HG03378 (cell line): ENCODE results near the gene PDLIM4.

Experiments
- ATAC-seq: cut with Tn5 transposase; IDR thresholded peaks from one replicate; pipeline ENCODE4 v1.9.1; 2021; ENCODE audit warnings: mild to moderate bottlenecking, moderate library complexity; ENCODE audit not compliant: unreplicated experiment

The PDLIM4 gene

DNA sequence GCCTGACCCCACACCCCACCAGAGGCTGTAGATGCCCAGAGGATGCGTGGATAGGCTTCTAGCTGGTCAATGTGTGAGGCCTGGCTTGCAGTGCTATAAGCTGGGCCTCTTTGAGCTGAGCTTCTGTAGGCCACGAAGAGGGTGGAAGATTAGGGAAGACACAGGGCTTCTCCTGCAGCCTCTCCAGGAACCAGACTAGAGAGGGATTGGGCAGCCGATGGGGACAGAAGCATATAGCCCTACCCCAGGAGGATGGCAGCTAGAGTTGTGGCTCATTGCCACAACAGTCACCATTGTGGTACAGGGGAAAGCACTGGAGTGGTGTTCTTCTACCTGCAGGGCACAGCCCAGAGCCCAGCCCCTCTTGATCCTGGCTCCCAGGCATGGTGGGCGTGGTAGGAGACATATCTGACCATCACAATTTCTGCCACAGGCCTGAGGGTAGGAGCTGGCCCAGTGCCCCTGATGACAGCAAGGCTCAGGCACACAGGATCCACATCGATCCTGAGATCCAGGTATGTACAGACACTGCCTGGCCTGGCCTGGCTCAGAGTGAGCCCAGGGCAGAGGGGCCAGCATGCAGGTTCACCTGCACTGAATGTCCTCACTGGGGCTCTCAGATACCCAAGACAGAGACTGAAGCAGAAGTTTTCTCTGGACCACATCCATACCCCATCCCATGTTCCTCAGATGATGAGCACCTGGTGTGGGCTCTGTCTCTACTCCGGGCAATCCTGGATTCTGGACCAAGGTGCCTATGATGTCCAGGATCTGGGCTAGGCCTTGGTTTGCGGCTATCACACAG, 8.7 kb downstream of the PDLIM4 start:
- ATAC-seq, result no peak

DNA sequence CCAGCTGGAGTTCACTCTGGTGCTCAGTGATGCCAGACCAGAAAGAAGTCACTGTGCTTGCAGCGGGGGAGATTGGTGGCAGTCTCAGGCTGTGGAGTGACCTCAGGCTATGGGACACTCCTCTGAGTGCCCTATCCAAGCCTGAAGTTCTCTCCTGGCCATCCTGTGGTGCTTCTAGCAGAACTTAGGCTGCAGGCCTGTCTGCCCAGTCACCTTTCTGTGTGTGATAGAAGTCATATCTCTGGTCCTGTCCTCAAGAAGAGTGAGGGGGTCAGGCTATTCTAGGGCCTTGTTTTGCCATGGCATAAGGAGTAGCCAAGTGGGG, 9.3 kb downstream of the PDLIM4 start:
- no peak for ATAC-seq

DNA sequence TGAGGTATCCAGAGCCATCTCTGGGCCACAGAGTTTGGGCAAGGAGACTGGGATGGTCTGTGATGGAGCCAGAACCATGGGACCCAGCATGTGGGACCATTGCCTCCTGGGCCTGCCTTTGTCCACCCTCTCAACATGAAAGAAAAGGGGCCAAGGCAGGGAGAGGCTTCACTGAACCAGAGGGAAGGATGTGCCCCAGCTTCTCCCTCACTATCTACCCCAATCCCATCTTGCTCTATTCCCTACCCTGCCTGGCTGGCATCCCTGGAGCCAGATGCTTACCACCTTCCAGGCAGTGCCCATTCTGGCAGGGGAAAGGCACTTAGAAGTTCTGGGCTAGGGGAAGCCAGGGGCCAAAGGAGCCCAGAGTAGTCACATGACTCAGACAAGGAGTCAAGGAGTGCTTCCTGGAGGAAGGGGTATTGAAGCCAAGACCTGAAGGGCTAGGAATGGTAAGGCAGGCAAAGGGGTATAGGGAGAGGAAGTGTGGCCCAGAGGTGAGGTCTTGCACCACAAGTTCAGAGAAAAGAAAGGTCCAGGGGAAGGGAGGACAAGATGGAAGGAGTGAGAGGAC, 9.8 kb downstream of the PDLIM4 start:
- ATAC-seq, result no peak

DNA sequence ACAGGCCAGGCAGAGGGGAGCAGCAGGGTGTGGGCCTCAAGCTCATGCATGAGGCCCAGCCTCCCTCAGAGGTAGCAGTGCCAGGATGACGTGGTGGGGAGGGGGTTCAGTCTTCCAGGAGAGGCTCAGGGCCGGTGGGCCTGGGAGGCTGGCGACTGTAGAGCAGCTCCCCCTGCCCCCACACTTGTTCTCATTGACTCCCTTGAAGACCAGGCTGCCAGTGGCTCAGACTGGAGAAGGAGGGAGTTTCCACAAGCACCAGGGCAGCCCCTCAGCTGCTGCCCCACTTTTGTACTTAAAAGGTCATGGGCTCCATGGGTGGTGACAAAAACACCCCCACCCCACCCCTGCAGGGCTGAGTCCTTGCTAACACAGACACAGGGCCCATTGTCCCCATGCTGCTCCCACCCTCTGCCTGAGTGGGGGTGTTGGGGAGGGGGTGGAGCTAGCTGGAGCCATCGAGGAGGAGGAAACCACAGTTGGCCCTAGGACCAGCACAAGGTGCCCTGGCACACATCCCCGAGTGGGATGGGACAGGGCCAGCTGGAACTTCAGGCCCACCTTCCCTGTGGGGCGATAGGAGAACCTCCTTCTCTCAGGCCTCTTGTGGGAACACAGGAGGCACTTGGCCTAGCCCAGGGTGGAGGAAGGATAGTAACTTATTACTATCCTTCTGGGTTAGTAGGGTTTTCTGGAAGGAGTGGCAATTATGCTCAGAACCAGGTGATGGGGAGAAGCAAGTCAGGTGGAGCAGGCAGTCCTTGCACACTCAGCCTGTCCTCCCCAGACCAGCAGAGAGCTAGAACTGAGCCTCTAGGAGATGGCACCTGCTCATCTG, 10.7 kb downstream of the PDLIM4 start:
- no peak for ATAC-seq

DNA sequence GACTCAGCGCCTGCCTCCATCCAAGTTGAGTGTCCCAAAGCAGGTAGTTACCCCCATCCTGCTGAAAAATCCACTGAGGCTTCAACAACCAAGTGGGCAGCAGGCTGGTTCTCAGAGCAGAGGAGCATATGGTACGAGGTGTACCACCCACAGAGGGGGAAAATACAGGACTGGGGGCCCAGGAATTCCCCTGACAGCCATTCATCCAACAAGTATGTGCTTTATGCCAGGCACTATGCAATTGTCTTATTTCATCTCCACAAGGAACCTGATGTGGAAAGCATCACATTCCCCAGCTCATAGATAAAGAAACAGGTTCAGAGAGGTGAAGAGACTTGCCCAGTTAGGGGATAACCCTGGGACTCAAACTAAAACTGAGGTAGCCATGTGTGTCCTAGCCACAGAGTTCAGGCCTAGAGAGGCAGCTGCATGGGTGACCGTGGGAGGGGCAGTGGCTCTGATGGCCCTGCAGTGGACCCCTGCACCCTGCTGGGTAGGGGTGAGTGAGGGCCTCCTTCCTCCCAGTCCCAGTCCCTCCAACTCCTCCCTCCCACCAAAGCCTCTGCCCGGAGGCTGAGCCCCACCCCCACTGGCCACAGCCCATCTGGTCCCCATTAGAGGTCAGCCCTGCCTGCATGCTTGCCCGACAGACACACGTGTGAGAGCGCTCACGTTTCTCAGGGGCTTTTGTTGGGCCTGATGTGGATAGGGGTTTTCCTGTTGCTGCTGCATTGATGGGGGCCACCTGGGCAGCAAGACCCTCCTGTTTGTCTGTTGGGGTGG, 11.5 kb downstream of the PDLIM4 start:
- ATAC-seq, result peak; percentile 74

DNA sequence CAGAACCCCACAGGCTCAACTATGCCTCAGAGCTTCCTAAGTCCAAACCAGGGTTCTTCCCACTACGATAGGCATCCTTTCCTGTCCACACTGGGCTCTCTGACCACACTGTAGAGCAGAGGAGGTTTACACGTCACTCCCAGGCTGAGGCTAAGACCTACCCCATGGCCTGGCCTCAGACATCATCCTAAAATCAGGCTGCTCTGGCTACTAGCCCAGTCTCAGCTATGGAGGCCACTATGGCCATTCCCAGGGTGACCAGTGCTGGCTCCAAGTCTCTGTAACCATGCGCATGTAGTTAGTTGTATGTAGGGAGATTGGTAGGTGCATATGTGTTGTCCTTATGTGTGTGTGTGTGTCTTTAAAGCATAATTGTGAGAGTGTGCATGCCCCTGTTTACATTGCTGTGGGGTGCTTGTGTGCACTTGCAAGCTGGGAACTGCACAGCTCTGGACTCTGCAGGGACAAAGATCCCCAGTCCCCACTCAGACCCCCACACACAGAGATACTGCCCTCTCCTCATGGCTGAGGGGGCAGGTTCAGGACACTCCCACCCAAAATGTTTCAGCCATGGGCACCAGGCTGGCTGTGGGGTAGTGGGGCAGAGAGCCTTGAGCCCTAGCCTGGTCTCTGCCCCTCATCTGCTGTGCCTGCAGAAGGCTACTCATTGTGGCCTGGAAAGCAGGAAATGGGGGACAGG, 12.3 kb downstream of the PDLIM4 start:
- no peak for ATAC-seq

DNA sequence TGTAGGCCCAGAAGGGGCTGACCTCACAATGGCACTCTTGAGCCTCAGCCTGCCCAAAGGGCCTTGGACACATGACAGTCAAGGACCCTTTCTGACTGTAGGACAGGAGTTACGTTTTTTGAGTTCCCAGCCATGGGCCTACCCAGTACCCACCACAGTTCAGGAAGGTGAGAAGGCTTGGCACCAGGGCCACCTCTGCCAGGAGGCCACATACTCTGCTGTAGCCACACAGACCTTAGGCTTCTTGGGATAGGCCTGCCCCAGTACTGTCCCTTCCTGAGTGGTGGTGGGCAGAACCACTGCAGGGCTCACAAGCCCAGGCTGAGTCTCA, 12.8 kb downstream of the PDLIM4 start:
- ATAC-seq, result no peak

DNA sequence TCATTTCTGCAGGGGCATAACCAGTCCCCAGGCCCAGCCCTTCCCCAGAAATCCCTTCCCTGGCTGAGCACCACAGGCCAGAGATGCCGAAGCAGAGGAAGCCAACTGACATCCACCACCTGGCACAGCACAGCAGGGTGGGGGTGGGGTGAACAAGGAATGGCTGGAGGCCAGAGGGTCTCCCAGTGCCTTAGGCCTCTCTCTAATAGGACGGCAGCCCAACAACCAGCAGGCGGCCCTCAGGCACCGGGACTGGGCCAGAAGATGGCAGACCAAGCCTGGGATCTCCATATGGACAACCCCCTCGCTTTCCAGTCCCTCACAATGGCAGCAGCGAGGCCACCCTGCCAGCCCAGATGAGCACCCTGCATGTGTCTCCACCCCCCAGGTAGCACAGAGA, 13.2 kb downstream of the PDLIM4 start:
- no peak for ATAC-seq

DNA sequence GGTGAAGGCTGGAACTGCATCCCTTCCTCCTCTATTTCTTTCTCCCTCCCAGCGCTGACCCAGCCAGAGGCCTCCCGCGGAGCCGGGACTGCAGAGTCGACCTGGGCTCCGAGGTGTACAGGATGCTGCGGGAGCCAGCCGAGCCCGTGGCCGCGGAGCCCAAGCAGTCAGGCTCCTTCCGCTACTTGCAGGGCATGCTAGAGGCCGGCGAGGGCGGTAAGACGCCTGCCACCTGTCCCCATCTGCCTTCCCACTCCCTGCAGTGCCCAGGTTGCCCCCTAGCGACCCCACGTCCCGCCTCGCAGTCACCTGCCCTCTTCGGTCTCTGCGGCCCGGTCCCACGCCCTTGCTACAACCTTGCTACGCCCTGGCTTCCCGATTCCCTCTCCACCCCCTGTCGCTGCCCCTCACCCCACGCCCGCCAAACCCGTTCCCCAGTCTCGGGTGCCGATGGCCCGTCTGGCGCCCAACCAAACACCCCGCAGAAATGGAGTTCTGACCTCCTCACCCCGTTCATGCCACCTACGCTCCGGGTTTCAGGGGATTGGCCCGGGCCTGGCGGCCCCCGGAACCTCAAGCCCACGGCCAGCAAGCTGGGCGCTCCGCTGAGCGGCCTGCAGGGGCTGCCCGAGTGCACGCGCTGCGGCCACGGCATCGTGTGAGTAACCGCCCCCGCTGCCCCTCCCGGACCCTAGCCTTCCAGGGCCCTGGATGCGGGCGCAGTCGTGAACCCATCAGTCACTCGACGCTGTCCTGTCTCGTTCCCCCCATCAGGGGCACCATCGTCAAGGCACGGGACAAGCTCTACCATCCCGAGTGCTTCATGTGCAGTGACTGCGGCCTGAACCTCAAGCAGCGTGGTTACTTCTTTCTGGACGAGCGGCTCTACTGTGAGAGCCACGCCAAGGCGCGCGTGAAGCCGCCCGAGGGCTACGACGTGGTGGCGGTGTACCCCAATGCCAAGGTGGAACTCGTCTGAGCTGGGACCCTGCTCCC, 14.1 kb downstream of the PDLIM4 start:
- ATAC-seq, result no peak

DNA sequence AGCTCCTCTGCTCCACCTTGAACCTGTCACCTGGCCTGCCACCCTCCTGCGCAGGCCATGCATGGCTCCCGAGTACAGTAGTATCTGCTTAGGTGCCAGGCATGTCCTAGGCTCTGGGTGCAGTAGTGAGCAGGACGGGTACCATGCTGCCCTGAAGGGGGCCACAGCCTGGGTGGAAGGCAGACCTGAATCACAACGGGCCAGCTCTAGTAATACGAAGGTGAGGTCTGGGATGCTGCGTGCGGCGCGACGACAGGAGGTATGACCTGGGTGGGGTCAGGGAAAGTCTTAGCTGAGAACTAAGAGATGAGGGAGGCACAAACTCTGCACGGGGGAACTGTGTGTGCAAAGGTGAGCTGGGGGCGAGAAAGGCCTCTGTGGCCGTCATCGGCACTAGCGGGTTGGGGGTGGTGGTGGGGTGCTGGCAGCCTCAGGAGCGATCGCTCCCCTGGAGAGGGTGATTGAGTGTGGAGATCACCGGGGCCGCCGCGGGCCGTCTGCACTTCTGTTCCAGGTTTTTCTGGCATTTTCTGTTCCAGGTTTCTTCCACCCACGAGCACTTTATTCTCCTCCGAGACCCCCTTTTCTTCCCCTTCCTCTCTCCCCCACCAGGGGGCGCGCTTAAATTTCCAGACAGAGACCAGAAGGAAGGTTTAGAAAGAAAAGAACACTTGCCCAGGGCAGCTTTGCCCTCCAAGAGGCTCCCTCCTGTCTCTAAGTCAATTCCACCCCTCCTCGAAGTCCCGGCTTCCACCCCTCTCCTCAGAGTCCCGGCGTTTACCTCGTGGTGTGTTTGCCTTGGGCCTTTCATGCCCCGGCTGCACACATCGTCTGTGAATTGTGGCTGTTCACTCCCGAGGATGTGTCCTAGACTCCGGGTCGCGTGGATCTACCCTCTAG, 15.1 kb downstream of the PDLIM4 start:
- ATAC-seq, result no peak

DNA sequence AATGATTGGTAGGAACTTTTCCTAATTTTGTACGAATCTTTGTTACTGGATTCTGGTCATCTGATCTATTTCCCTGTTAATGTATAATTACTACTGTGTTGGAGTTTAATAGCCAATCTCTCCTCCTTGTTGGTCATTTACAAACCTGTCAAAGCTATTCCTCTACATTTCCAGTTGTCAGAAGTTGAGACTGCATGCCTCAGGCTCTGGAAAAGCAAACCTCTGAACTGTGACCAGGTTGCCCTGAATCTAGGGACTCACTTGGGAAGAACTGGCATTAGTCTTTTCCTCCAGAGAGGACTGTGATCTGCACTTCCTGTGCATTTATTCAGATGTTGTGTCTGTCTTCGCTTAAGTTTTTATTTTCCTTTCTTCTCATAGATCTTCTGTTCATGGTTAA, 16.1 kb downstream of the PDLIM4 start:
- ATAC-seq, result no peak

DNA sequence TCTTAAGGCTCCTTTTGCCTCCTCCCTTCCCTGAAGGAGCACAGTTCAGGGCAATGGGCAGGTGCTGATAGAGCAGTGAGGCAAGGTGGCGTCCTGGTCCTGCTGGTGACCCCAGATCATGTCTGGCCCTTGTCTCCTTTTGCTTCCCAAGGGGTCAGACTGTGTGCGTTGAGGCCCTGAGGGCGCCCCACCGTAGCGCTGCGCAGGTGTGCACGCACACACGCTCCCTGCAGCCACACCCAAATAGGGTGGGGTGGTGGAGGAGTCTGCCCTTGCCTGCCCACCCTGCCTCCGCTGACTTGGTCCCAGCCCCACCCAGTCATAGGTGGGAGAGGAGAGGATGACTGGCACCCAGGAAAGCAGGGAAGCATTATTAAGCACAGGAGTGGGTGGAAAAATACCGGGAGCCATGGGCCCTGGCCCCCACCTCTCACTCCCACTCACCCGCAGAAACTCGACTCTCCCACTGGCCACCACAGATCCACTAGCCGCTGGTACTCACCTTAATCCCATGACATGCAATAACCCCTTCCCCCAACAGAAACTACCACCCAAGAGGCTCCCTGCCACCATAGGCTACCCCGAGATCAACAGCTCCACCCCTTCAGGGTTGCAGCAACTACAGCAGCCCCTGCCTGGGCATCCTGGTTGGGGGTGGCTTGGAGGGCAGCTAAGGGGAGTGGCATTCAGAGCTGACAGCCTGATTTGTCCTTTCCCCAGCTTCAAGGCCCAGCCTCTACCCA, 16.7 kb downstream of the PDLIM4 start:
- no peak for ATAC-seq

DNA sequence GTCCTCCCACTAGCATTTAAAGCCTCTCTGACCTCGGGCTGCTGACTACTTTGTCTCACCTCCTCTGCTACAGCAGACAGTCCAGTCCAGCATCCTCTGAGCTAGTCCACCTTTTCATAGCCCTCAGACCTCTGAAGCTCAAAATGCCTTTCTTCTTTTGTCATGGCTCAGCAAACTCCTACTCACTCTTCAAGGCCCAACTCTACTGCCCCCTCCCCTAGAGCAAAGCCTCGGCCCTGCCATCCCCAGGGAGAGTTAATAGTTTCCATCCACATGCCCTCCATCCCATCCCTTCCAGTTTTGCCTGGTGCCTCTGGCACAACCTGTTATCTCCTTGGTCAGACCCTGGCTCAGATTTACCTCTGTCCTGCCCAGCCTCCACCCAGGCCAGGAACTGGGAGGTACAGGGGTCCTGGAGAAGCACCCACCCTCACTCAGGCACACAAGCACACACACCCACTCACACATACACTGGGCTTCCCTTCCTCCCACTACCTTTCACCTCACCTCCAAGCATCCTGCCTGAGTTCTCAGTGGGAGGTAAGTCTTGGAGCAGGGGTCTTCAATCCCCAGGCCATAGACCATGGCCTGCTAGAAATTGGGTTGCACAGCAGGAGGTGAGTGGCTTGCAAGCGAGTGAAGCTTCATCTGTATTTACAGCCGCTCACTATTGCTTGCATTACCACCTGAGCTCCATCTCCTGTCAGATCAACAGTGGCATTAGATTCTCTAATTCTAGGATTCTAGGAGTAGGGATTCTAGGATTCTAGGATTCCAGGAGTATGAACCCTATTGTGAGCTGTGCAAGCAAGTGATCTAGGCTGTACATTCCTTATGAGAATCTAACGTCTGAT, 18.1 kb downstream of the PDLIM4 start:
- no peak for ATAC-seq

DNA sequence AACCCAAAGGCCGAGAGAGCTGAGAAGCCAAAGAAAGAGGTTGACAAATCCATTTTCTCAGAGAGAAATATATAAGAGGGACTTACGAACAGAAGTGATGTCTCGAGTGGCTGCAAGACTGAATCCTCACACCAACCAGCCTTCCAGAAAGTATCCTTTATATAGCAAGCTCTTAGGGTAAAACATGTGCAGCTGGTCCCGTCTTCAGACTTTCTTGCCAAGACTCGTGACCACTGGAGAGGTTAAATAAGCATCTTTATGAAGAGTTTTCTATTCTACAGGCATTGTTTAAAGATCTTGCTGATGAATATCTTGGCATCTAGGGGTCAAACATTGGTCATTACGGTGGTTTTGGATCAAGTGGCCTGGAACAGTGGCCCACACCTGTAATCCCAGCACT, 19.8 kb downstream of the PDLIM4 start:
- ATAC-seq, result no peak

DNA sequence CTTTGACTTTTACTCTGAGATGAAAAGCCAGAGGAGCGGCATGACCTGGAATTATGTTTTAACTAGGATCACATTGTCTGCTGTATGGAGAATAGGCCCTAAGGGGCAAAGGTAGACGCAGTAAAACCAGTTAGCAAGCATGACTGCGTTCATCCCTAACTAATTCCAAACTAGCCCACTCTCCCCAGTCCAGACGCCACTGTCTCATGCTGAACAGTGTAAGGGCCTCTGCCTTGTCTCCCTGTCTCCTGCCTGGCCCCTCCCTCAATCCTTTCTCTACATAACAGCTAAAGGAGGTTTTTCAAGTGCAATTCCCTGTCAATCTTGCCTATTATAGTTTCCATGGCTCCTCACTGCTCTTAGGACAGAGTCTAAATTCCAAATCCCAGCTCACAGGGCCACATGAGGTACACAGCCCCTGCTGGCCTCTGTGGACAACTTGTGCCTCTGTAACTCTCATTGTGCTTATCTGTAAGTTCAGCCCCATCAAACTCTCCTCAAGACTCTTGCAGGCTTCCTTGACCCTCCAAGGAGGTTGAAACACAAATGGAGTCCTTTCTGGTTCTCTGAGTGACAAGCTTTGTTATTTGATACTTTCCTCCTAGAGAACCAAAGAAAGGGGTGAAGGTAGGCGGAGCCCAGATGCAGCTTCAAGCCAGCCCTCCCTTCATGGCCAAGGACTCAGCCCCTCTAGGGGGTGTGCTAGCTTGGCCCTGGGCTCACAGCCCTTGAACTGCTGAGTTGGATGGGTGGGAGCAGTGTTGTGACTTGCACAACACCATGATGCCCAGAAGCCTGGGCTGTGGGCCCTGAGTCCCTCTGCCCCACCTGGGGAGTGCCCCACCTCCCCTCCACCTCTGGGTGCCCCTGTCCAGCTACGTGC, 20.7 kb downstream of the PDLIM4 start:
- ATAC-seq, result no peak

DNA sequence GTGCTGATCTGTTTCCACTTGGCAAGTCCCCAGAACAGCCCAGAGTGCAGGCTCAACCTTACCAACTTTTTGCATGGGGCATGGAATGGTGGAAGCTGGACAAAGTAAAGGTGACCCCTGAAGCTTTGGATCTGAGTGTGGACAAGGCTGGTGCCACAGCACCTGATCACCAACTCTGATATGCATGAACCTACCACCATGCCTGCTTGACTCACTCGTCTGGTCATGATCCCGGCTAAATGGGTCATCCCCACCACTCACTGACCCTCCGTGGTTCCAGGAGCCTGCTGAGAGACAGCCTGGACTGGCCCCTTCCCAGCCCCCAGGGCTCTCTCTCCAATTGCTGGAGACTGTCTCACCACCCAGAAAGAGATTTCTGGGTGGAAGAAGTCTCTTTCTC, 22.3 kb downstream of the PDLIM4 start:
- no peak for ATAC-seq
